WERI-Rb-1 (cell line): ENCODE results near the gene C9.

ENCODE experiments used
- DNase-seq: peaks from one replicate; pipeline ENCODE4 v3.0.0-alpha.2; 2020
- H3K27ac ChIP-seq: fragments of 250-450 bp; sonication (Bioruptor Pico); 2 replicates; pipeline ENCODE4 v1.5.1; 2020; ENCODE audit warnings: mild to moderate bottlenecking, moderate library complexity
- H3K27me3 ChIP-seq: fragments of 250-450 bp; sonication (Bioruptor Pico); 2 replicates; pipeline ENCODE4 v1.5.1; 2021; ENCODE audit warnings: mild to moderate bottlenecking, low read depth, moderate library complexity; ENCODE audit not compliant: insufficient read depth, severe bottlenecking
- H3K36me3 ChIP-seq: fragments of 250-450 bp; sonication (Bioruptor Pico); 2 replicates; pipeline ENCODE4 v1.5.1; 2020; ENCODE audit warnings: mild to moderate bottlenecking, moderate library complexity
- H3K4me3 ChIP-seq: 2 replicates; pipeline ENCODE4 v1.5.1; 2011; ENCODE audit warnings: low read depth, mild to moderate bottlenecking, control low read depth, low read length
- H3K9me3 ChIP-seq: fragments of 250-450 bp; sonication (Bioruptor Pico); 2 replicates; pipeline ENCODE4 v1.5.1; 2021; ENCODE audit warnings: mild to moderate bottlenecking, moderate library complexity; ENCODE audit not compliant: severe bottlenecking
- CTCF ChIP-seq: IDR thresholded peaks from 2 replicates; pipeline ENCODE4 v1.5.1; 2011; ENCODE audit warnings: low read depth, mild to moderate bottlenecking, control low read depth, inconsistent platforms, low read length

The C9 gene

GRCh38 chr5:39360471-39361111 is 3.7 kb downstream of the C9 start:
- Histone ChIP-seq H3K27ac (no peak overlapping the region), H3K27me3 (no peaks in the 10 kb centered on the region), H3K4me3 (no peak overlapping the region), H3K9me3 (no peaks in the 10 kb centered on the region), H3K36me3 (no peaks in the 10 kb centered on the region)
- TF ChIP-seq CTCF, result no peak
- no peak for DNase-seq

- Histone ChIP-seq H3K4me3 (no peak overlapping the region), H3K9me3 (no peaks in the 10 kb centered on the region), H3K27ac (no peak overlapping the region), H3K36me3 (no peaks in the 10 kb centered on the region), H3K27me3 (no peaks in the 10 kb centered on the region)
- no peak for TF ChIP-seq CTCF
- DNase-seq, result no peak
Observed at GRCh38 chr5:39356263-39356662, 8.0 kb downstream of the C9 start.

DNA sequence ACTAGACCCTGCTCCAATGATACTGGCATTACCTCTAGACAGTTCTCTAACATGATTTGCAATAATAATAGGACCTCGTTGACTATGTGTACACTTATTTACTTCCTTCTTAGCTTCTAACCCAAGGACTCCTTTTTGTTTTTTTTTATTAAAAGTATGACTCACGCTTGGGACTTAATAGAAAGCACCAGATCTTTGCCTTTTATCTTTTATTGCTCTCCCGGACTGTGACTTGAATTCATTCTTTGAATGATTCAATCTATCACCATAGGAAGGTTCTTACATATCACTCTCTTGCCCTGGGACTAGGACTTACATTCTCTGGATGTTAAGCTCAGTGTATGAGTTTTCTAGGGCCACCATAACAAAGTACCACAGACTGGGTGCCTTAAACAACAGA is 9.0 kb downstream of the C9 start:
- H3K9me3 ChIP-seq, result no peaks in the 10 kb centered on the region
- no peaks in the 10 kb centered on the region for H3K27me3 ChIP-seq
- no peak overlapping the region for H3K4me3 ChIP-seq
- no peaks in the 10 kb centered on the region for H3K36me3 ChIP-seq
- no peak overlapping the region for H3K27ac ChIP-seq
- no peak for TF ChIP-seq CTCF
- no peak for DNase-seq

DNA sequence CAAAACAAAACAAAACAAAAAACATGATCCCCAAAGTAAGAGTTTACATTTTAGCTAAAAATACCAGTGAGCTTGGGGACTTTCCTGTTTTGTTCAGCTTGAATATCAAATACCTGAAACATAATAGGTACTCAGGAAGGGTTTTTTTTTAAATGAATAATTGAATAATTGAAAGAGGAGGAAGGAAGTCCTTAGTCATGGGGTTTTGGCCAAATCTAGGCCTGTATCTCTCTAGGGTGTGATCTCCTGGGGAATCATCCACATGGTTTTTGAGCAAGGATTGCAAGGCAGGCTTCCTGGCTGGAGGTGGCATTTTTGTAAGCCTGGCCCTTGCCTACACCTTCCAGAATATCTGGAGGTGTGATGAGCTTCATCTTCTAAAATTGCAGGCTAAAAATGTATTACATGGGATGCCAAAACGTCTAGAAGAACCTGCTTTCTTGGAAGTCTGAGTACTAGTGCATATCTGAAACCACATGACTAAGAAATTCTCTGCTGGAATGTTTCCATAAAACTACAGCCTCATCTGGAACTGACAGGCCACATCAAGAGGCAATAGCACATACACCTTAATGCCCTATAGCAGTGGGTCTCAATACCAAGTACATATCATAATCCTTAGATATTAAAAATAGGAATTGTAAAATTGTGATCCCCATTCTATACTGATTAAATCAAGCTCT is 10.4 kb downstream of the C9 start:
- H3K9me3 ChIP-seq, result no peaks in the 10 kb centered on the region
- TF ChIP-seq CTCF, result no peak
- H3K27me3 ChIP-seq, result no peaks in the 10 kb centered on the region
- no peak overlapping the region for H3K27ac ChIP-seq
- no peak overlapping the region for H3K4me3 ChIP-seq
- DNase-seq, result no peak
- no peaks in the 10 kb centered on the region for H3K36me3 ChIP-seq

DNA sequence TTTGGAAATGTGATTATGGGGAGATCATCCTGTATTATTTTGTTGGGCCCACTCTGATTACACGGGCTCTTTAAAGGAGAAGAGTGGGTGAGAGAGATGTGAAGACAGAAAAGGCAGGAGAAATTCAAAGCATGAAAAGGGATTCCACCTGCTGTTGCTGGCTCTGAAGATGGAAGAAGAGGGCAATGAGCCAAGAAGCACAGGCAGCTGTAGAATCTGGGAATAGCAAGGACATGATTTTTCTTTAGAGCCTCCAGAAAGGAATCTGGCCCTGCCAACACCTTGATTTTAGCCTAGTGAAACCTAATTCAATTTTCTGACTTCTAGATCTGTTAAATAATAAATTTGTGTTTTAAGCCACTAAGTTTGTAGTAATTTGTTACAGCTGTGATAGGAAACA is 11.3 kb downstream of the C9 start:
- H3K9me3 ChIP-seq, result no peaks in the 10 kb centered on the region
- no peak overlapping the region for H3K4me3 ChIP-seq
- H3K27me3 ChIP-seq, result no peaks in the 10 kb centered on the region
- DNase-seq, result no peak
- TF ChIP-seq CTCF, result no peak
- no peak overlapping the region for H3K27ac ChIP-seq
- H3K36me3 ChIP-seq, result no peaks in the 10 kb centered on the region

DNA sequence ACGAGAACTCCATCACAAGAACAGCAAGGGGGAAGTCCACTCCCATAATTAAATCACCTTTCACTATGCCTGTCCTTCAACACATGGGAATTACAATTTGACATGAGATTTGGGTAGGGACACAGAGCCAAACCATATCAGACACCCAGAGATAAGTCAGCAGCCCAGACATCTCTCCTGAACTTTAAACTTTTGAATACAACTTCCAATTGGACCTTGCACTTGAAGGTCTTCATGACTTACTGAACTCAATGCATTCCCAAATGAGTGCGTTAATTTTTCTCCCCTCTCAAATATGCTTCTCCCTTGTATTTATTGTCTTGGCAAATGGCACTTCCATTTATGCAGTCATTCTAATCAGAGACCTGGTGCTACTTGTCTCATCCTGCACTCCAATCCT is 12.1 kb downstream of the C9 start:
- no peak for TF ChIP-seq CTCF
- no peak for DNase-seq
- H3K9me3 ChIP-seq, result no peaks in the 10 kb centered on the region
- H3K27me3 ChIP-seq, result no peaks in the 10 kb centered on the region
- H3K27ac ChIP-seq, result no peak overlapping the region
- H3K4me3 ChIP-seq, result no peak overlapping the region
- H3K36me3 ChIP-seq, result no peaks in the 10 kb centered on the region
